GM12801 (cell line): Measurements from ENCODE around the gene ERI2.

ENCODE experiments used
- CTCF ChIP-seq: IDR thresholded peaks from one replicate; pipeline ENCODE4 v1.5.1; 2011; ENCODE audit warnings: control low read depth; ENCODE audit not compliant: insufficient read length; ENCODE audit errors: extremely low read depth

ERI2 gene

GRCh38 chr16:20791923-20792612 is 14.2 kb downstream of the ERI2 start:
- TF ChIP-seq CTCF = no peak

- TF ChIP-seq CTCF = no peak
Measured at GRCh38 chr16:20789130-20789529, 17.1 kb downstream of the ERI2 start.

GRCh38 chr16:20784204-20784603 is 22.1 kb downstream of the ERI2 start:
- TF ChIP-seq CTCF = no peak

GRCh38 chr16:20782470-20782869 is 23.8 kb downstream of the ERI2 start:
- no peak for TF ChIP-seq CTCF

GRCh38 chr16:20781697-20782096 is 24.6 kb downstream of the ERI2 start:
- TF ChIP-seq CTCF = no peak

GRCh38 chr16:20774703-20775362 is 31.4 kb downstream of the ERI2 start:
- no peak for TF ChIP-seq CTCF

- no peak for TF ChIP-seq CTCF
Measured at GRCh38 chr16:20773679-20774078, 32.6 kb downstream of the ERI2 start.
